SW480 (cell line): Measurements from ENCODE around the gene IL15.

ENCODE experiments used
- DNase-seq: peaks from one replicate; pipeline ENCODE4 v3.0.0-alpha.2; 2016; ENCODE audit warnings: low spot score

IL15 gene

GRCh38 chr4:141782205-141782604 is 145.8 kb downstream of the IL15 start:
- no peak for DNase-seq
